Glutamatergic neuron (in vitro differentiated cells): Measurements from ENCODE around the gene KPRP. TPM values are rescaled to one million over a fixed set of nuclear protein-coding genes. Genes with fewer than 3 reads are reported as not detected.

Experiments
- DNase-seq: peaks from one replicate; pipeline ENCODE4 v3.0.0; 2022
- H3K27ac Mint-ChIP-seq: one replicate; pipeline ENCODE4 v1.8.0; 2020; ENCODE audit warnings: mild to moderate bottlenecking, mixed read lengths, inconsistent platforms; ENCODE audit not compliant: unreplicated experiment
- H3K27me3 Mint-ChIP-seq: one replicate; pipeline ENCODE4 v1.8.0; 2020; ENCODE audit warnings: mild to moderate bottlenecking, moderate library complexity, mixed read lengths, inconsistent platforms; ENCODE audit not compliant: unreplicated experiment
- H3K36me3 Mint-ChIP-seq: one replicate; pipeline ENCODE4 v1.8.0; 2020; ENCODE audit warnings: mild to moderate bottlenecking, mixed read lengths, inconsistent platforms; ENCODE audit not compliant: unreplicated experiment
- H3K4me1 Mint-ChIP-seq: one replicate; pipeline ENCODE4 v1.8.0; 2020; ENCODE audit warnings: mild to moderate bottlenecking, low read depth, mixed read lengths, inconsistent platforms; ENCODE audit not compliant: unreplicated experiment
- H3K4me3 Mint-ChIP-seq: one replicate; pipeline ENCODE4 v1.8.0; 2020; ENCODE audit warnings: mild to moderate bottlenecking, mixed read lengths, inconsistent platforms; ENCODE audit not compliant: unreplicated experiment
- H3K9me3 Mint-ChIP-seq: one replicate; pipeline ENCODE4 v1.8.0; 2020; ENCODE audit warnings: mild to moderate bottlenecking, moderate library complexity, mixed read lengths, inconsistent platforms; ENCODE audit not compliant: unreplicated experiment
- CTCF ChIP-seq: fragments of 200-600 bp; sonication (generic); IDR thresholded peaks from one replicate; pipeline ENCODE4 v1.5.0; 2021; ENCODE audit not compliant: partially characterized antibody, unreplicated experiment
- total RNA-seq: library from RNA; stranded (reverse); fragmentation: NEBNext Ultra II Directional; extraction: Animal tissue kit (Norgen Biotek cat#: 25700); gene quantifications from one replicate; pipeline ENCODE4 v1.2.1, GENCODE V29; 2021; ENCODE audit not compliant: unreplicated experiment

The KPRP gene
- total RNA-seq, 1 donor from 2014 or later: not detected

GRCh38 chr1:152783095-152783494 lies 25.3 kb downstream of the KPRP start:
- Mint-ChIP-seq H3K9me3 (no peaks in the 10 kb centered on the region), H3K4me3 (no peak overlapping the region), H3K27me3 (no peaks in the 10 kb centered on the region), H3K4me1 (no peaks in the 10 kb centered on the region), H3K36me3 (no peaks in the 10 kb centered on the region), H3K27ac (no peak overlapping the region)
- no peak for TF ChIP-seq CTCF
- no peak for DNase-seq

- DNase-seq: no peak
- Mint-ChIP-seq H3K4me3 (no peak within 1 kb of the TSS), H3K4me1 (no peaks in the 10 kb centered on the region), H3K36me3 (no peaks in the 10 kb centered on the region), H3K27ac (no peak within 1 kb of the TSS), H3K27me3 (no peaks in the 10 kb centered on the region), H3K9me3 (no peaks in the 10 kb centered on the region)
- no peak for TF ChIP-seq CTCF
These were observed 28.3 kb downstream of the KPRP start, which contains the start of gene LCE1E for GRCh38 chr1:152786077-152786476. Gene LCE1E, plus strand, starts transcription at chr1:152786257. Its CDS starts 1,043 bp downstream, at chr1:152787300.

GRCh38 chr1:152795686-152796085 lies 37.9 kb downstream of the KPRP start:
- Mint-ChIP-seq H3K4me3 (no peak overlapping the region), H3K27me3 (no peaks in the 10 kb centered on the region), H3K9me3 (peaks cover 3% of the 10 kb centered on the region), H3K27ac (no peak overlapping the region), H3K4me1 (no peaks in the 10 kb centered on the region), H3K36me3 (no peaks in the 10 kb centered on the region)
- no peak for TF ChIP-seq CTCF
- DNase-seq: no peak

- Mint-ChIP-seq H3K9me3 (peaks cover 3% of the 10 kb centered on the region), H3K4me1 (no peaks in the 10 kb centered on the region), H3K36me3 (no peaks in the 10 kb centered on the region), H3K27ac (no peak within 1 kb of the TSS), H3K4me3 (no peak within 1 kb of the TSS), H3K27me3 (no peaks in the 10 kb centered on the region)
- TF ChIP-seq CTCF: no peak
- DNase-seq: no peak
These were observed 38.6 kb downstream of the KPRP start, which contains the start of gene LCE1D for GRCh38 chr1:152796421-152796820. Gene LCE1D, plus strand, starts transcription at chr1:152796721. Its CDS starts 1,074 bp downstream, at chr1:152797795.

GRCh38 chr1:152801333-152801732 lies 43.5 kb downstream of the KPRP start:
- H3K27me3 Mint-ChIP-seq: peaks cover 2% of the 10 kb centered on the region
- no peaks in the 10 kb centered on the region for H3K4me1 Mint-ChIP-seq
- DNase-seq: no peak
- no peaks in the 10 kb centered on the region for H3K36me3 Mint-ChIP-seq
- TF ChIP-seq CTCF: no peak
- no peak overlapping the region for H3K4me3 Mint-ChIP-seq
- H3K27ac Mint-ChIP-seq: no peak overlapping the region
- H3K9me3 Mint-ChIP-seq: peaks cover 5% of the 10 kb centered on the region
